Medulla oblongata (tissue), 1 donor: ENCODE measurements around the gene FANCB.

ENCODE experiments used
- DNase-seq: peaks from one replicate; pipeline ENCODE4 v3.0.0-alpha.2; 2015; ENCODE audit errors: extremely low spot score

Gene FANCB

DNA sequence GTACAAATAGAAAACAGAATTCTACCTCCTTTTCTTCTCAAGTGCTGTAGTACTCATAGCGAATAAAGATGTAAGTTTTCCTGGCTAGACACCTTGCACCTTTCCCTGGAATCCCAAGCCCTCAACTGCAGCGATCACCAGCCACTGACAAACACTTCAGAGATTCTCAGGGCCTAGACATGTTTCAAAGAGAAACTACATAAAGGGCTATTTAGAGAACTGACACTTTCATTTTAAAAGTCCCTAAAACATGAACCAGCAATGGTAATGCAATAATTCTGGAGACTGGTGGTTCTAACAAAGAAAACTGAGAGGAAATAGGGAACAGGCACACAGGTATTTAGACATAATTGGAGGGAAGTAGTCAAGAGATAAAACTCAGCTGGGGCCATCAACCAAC, 35.7 kb downstream of the FANCB start:
- DNase-seq = no peak

DNA sequence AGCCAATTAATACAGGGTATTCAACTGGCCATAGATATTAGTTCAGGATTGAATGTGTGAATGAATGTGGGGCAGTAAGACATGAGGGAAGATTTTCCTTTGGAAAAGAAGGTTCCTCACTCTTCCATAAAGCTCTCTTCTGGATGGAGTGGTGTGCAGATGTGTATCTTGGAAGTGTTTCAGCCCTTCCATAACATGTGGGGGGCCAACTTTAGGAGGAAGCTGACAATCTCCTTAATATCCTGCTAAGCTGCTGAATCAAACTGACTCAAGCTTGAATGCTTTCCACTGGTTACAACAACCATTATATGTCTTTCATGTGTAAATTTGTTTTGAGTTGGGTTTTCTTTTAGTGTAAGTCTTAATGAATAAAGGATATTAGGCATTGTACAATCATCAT, 40.3 kb downstream of the FANCB start:
- DNase-seq = no peak

DNA sequence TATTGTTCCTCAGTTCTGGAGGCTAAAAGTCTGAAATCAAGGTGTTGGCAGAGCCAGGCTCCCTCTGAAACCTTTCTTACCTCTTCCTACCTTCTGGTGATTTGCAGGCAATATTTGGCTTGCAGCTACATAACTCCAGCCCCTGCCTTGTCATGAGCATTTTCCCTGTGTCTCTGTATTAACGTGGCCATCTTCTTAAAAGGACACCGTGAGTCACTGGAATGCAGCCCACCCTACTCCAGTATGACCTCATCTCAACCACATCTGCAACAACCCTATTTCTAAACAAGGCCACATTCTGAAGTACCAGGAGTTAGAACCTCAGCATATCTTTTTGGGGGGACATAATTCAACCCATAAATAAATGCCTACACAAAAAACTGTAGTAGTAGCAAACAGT, 40.7 kb downstream of the FANCB start:
- DNase-seq = no peak

DNA sequence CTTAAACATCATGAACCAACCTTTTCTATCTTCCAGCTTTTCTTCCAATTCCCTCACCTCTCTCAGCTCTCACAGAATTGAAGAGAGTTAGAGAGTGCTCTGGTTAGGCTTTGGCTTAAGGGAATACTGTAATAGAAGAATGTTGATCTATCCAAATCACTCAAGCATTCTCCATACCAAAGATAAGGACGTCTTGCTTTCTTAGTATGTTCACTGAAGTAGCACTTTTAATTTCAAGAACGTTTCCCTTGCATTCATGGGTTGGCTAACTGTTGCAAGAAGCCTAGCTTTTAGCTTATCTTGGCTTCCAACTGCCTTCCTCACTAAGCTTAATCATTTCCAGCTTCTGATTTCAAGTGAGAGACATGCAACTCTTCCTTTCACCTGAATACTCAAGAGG, 43.2 kb downstream of the FANCB start:
- DNase-seq = no peak

- no peak for DNase-seq
These were observed 46.5 kb downstream of the FANCB start for GRCh38 chrX:14826319-14826718.

GRCh38 chrX:14825851-14826250, 47.0 kb downstream of the FANCB start:
- DNase-seq = no peak

DNA sequence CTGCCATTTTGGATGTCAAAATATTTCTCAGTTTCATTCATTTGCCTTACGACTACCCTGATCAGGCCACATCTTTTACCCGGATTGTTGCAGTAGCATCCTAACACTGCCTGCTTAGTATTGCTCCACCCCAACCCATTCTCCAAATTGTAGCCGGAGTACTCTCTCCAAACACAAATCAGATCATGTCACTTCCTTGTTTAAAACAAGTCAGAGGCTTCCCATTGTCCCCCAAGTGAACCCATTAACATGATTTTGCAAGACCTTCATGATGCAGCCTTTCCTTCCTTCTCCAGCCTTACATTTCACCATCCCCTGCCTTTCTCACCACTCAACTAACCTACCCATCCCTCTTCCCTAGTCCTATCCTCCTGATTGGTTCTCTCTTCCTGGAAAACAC, 53.1 kb downstream of the FANCB start:
- no peak for DNase-seq

DNA sequence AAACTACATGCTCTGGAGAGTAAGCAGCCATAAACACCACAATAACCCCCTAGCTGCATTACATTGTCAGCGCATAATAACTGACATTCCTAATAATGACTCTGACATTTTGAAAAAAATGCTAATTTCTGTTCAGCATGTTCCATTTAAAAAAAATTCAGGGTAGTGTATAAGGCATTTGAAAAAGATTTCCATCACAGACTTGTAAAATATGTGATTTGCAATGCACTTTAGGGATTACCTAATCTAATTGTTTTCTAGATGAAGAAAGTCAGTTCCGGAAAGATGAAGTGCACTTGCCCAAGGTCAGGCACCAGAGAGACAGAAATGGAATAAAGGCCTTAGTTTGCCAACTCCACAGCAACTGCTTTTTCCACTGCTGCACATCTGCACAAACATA, 55.3 kb downstream of the FANCB start:
- DNase-seq = no peak

DNA sequence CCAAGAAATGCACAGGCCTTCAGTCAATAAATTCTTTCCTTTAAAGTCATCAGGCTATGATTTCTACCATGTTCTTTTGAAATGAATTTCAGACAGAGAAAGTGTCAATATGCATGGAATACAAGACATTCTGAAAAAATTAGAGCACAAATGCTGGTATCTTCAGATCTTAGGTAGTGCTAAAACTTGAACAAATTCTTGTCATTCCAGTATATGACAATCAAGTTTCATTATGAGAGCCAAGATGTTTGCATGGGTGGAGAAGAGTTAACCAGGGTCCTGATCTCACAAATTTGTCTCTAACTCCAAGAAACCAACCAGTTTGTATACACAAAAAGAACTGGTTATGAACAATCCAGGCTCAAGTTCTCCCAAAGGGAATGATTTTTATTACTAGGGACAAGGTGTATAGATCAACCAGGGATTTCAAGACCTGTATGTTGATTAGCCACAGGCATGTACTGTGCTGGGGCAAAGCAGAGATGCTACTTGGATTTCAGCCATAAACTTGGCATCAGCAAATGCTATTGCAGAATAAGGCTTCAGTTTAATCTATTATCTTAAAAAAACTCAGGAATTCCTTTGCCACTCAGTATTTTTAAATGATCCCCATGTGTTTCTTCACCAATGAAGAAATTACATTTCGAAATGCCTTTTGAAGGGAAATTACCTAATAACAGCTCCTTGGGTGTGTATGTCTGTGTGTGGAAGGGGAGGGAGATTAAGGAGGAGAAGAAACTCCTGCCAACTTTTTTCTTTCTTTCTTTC, 69.7 kb downstream of the FANCB start:
- DNase-seq = no peak

GRCh38 chrX:14801136-14801535, 71.7 kb downstream of the FANCB start:
- no peak for DNase-seq

GRCh38 chrX:14798805-14799397, 74.0 kb downstream of the FANCB start:
- DNase-seq = no peak
